Astrocyte of the cerebellum (primary cell): ENCODE results near the gene HK1.
"Not testable (repeated sequence)": the region's sequence is repeated elsewhere in the genome, so short reads cannot be mapped to it uniquely, and the experiment has no call there.

Experiments used
- DNase-seq: peaks from one replicate; pipeline ENCODE4 v3.0.0-alpha.2; 2011; ENCODE audit warnings: low read depth
- H3K4me3 ChIP-seq: 2 replicates; pipeline ENCODE4 v1.5.1; 2011; ENCODE audit warnings: mild to moderate bottlenecking, low read depth, low read length, moderate library complexity
- in situ Hi-C: cut with HindIII; loops from 2 replicates; pipeline ENCODE4 v1.10.0; 2017; ENCODE audit warnings: low sequenced_read_pairs
- TF ChIP-seq, protein P1 (sequence below): IDR thresholded peaks from 2 replicates; pipeline ENCODE4 v1.5.1; 2012; ENCODE audit warnings: low read length, low read depth, moderate library complexity, mild to moderate bottlenecking; ENCODE audit errors: missing control alignments

The HK1 gene

DNA sequence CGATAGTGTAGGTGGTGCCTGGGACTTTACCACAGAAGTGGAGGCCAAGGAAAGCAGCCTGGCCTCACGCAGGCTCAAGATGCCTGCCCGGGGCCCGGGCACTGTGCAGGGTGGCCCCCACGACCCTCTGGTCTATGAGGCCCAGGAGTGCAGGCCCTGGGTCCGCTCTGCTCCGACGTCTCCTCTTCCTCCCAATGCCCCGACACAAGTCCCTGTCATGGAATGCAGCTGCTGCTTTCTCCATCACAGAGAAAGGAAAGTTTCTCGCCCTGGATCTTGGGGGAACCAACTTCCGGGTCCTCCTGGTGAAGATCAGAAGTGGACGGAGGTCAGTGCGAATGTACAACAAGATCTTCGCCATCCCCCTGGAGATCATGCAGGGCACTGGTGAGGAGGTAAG is 28.3 kb upstream of the HK1 start:
- in situ Hi-C loops = no loop called here
- H3K4me3 ChIP-seq = no peak overlapping the region
- TF ChIP-seq, protein P1, sequence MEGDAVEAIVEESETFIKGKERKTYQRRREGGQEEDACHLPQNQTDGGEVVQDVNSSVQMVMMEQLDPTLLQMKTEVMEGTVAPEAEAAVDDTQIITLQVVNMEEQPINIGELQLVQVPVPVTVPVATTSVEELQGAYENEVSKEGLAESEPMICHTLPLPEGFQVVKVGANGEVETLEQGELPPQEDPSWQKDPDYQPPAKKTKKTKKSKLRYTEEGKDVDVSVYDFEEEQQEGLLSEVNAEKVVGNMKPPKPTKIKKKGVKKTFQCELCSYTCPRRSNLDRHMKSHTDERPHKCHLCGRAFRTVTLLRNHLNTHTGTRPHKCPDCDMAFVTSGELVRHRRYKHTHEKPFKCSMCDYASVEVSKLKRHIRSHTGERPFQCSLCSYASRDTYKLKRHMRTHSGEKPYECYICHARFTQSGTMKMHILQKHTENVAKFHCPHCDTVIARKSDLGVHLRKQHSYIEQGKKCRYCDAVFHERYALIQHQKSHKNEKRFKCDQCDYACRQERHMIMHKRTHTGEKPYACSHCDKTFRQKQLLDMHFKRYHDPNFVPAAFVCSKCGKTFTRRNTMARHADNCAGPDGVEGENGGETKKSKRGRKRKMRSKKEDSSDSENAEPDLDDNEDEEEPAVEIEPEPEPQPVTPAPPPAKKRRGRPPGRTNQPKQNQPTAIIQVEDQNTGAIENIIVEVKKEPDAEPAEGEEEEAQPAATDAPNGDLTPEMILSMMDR = no peak
- no peak for DNase-seq

DNA sequence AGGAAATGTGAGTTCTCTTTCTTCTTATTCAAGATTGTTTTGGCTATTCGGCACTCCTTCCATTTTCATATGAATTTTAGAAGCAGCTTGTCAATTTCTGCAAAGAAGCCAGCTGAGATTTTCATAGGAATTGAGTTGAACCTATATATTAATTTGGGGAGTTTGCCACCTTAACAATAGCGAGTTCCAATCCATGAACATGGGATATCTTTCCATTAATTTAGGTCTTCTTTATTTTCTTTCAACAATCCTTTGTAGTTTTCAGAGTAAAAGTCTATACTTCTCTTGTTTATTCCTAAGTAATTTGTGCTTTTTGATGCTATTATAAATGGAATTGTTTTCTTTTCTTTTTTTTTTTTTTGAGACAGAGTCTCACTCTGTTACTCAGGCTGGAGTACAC is 26.9 kb upstream of the HK1 start:
- in situ Hi-C loops, H3K4me3 ChIP-seq, DNase-seq: not testable (repeated sequence)

DNA sequence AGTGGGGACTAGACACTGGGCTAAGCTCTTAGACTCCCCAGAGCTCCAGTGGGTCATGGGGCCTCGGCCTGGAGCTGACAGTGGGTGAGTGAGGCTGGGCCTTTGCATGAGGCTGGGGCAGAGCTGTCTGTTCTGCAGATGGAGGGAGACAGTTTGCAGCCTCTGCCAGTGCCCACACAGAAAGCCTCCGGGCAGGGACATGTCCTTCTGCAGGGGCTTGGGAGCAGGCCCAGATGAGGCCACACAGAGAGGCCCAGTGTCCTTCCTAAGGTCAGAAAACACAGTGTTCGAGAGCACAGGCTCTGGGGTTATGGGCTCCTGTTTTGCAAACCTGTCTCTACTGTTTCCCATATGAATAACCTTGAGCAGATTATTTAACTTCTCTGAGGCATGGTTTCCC is 25.1 kb upstream of the HK1 start:
- TF ChIP-seq, protein P1 = no peak
- H3K4me3 ChIP-seq = no peak overlapping the region
- no peak for DNase-seq
- in situ Hi-C loops = no loop called here

DNA sequence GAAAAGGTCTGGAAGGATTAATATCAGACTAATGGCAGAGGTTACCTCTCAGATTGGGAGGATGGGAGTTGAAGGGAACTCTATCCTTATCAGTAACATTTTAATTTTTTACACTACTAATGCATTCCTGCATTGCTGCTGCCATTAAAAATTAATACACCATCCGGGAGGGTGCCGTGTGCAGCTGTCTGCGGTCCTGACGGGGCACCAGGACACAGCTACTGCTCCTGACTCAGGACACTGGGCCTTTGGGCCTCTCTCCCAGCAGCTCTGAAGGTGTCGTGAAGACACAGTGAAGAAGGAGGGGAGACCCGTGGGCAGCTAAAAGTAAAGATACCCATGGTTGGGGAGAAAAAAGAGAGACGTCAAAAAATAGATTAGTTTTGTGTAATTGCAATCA is 23.4 kb upstream of the HK1 start:
- in situ Hi-C loops = no loop called here
- TF ChIP-seq, protein P1 = no peak
- no peak for DNase-seq
- no peak overlapping the region for H3K4me3 ChIP-seq

DNA sequence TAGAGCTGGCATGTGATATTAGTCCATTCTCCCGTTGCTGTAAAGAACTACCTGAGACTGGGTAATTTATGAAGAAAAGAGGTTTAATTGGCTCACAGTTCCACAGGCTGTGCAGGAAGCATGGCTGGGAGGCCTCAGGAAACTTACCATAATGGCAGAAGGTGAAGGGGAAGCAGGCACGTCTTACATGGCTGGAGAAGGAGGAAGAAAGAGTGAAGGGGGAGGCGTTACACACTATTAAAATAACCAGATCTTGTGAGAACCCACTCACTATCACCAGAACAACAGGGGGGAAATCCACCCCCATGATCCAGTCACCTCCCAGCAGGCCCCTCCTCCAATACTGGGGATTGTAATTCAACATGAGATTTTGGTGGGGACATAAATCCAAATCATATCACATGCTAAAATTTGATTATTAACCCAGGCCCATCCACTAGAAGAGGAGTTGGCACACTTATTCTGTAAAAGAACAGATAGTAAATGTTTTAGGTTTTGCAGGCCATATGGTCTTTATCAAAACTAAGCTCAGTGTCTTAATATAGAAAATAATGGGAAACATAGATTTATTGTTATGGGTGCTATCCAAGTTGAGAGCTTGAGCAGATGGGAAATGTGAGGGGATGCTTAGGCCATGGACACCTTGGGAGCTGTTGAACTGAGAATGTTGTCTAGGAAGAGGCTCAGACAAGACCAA is 18.6 kb upstream of the HK1 start:
- in situ Hi-C loops = no loop called here
- H3K4me3 ChIP-seq = no peak overlapping the region
- TF ChIP-seq, protein P1 = no peak
- no peak for DNase-seq

DNA sequence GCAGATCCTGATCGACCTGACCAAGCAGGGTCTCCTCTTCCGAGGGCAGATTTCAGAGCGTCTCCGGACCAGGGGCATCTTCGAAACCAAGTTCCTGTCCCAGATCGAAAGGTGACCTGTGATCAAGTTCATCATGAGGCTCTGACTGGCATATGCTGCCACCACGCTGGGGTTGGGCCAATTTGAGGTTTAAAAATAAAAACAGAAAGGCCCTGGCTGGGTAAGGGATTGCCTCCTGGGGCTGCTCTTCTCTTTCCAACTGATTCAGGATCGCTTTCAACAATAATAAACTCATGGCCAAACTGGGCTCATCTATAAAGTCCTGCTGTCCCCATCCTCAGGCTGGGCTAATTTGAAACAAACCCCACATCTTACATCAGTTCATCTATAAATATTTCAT is 17.1 kb upstream of the HK1 start:
- in situ Hi-C loops = no loop called here
- DNase-seq = no peak
- TF ChIP-seq, protein P1 = no peak
- no peak overlapping the region for H3K4me3 ChIP-seq

DNA sequence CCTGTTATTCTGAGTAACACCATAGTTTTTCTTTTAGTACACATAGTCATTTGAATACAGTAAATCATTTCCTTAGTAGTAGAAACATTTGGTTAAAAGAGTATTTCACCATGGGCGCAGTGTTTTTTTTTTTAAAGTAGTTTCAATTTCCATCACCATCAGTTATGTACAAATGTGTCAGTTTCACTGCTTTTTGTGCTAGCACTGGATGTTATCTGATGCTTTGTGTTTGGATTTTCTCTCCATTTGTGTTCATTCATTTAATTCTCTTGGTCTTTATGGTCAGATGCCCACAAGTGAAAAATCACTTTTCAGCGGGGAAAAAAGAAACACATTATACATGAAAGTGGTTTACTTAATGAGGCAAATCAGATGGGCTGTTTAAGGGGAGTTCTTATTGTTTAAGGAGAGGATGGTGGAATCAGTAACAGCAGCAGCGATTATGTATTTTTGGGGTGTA is 16.0 kb upstream of the HK1 start:
- TF ChIP-seq, protein P1 = no peak
- in situ Hi-C loops = no loop called here
- no peak overlapping the region for H3K4me3 ChIP-seq
- DNase-seq = no peak
